HG02943 (cell line): ENCODE data around the gene TNFAIP8L2.
"Not testable (repeated sequence)": the region's sequence is repeated elsewhere in the genome, so short reads cannot be mapped to it uniquely, and the experiment has no call there.

Experiments
- ATAC-seq: cut with Tn5 transposase; IDR thresholded peaks from one replicate; pipeline ENCODE4 v1.9.1; 2021; ENCODE audit warnings: mild to moderate bottlenecking, low read depth, moderate library complexity; ENCODE audit not compliant: unreplicated experiment

The TNFAIP8L2 gene

DNA sequence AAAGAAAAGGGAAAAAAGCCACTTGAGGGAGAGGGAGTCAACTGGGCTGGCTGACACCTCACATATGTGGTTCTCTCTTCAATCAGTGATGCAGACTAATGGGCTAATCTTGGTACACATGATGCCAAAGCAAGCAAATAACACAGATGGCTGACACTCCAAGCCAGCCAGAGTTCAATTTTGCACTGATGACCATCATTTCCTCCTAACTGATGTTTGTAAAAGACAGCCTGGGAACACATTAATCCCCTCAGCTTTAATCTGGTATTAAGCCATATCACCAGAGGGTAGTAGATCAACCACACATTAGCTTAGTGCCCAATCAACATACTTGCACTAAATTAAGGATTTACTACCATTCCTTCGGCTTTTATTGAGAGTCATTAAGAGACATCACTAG lies 30.8 kb downstream of the TNFAIP8L2 start:
- ATAC-seq: no peak

DNA sequence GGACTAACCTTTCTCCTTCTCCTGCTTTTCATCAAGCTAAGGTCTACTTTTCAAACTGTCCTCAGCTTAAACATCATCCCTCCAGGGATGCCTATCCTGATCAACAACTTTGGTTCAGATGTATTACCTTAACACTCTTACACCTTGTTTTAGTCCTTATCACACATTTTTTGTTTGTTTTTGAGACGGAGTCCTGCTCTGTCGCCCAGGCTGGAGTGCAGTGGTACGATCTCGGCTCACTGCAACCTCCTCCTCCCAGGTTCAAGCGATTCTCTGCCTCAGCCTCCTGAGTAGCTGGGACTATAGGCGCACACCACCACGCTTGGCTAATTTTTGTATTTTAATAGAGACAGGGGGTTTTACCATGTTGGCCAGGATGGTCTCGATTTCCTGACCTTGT lies 32.2 kb downstream of the TNFAIP8L2 start:
- not testable (repeated sequence) for ATAC-seq

DNA sequence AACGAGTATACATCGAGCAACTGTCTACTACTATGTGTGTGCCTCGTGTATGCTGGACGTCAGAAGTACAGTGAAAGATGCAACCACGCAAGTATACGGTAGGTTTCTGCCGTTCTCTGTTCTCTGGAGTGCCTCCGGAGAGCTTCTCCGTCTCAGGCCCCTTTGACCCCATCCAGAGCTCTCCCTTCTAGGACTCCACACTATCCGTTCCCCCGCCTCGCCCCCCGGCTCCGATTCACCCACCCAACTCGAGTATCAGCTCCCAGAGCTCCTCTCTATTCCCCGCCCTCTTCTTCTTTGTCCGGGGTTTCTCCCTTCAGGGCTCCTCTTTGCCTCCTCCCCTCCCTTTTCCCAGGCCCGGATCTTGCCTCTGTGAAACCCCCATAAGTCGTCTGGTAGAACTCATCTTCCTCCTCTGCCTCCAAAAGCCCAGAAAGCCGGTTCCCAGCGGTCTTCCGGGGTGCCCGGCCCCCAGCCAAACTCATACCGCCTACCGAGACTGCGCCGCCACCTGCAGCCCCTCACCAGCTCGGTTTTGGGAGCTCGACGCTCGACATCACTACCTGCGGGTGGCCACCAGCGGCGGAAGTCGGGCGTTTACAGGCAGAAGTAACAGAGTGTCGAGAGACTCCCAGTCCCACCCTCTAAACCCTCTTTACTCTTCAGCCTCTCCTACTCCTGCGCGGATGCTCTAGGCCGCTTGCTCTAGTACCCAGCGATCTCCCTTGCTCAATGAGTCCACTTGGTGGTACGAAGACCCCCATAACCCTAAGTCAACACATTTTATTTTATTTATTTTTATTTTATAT lies 33.4 kb downstream of the TNFAIP8L2 start, which contains the start of gene VPS72:
Gene VPS72, minus strand, starts transcription at position 561 of the 809 bp plus-strand sequence. Its CDS starts 76 bp downstream, at position 485.
- ATAC-seq: peak; percentile 79

DNA sequence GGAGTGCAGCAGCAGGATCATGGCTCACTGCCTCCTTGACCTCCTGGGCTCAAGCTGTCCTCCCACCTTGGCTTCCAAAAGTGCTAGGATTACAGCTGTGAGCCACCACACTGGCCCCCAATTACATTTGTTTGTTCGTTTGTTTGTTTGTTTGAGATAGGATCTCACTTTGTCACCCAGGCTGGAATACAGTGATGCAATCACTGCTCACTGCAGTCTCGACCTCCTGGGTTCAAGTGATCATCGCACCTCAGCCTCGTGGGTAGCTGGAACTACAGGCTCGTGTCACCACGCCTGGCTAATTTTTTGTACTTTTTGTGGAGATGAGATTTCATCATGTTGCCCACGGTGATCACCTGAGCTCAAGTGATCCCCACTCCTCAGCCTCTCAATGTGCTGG lies 35.6 kb downstream of the TNFAIP8L2 start:
- no peak for ATAC-seq

DNA sequence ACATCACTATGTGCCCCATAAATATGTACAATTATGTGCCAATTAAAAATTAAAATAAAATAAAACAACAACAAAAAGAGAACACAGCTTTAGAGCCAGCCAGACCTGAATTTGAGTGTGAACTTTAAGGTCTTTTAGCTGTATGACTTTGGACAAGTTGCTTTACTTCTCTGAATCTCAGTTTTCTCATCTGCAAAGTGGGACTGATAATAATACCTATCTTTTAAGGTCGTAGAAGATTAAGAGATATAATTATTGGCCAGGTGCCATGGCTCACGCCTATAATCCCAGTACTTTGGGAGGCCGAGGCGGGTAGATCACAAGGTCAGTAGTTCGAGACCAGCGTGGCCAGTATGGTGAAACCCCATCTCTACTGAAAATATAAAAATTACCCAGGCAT lies 36.9 kb downstream of the TNFAIP8L2 start:
- no peak for ATAC-seq

DNA sequence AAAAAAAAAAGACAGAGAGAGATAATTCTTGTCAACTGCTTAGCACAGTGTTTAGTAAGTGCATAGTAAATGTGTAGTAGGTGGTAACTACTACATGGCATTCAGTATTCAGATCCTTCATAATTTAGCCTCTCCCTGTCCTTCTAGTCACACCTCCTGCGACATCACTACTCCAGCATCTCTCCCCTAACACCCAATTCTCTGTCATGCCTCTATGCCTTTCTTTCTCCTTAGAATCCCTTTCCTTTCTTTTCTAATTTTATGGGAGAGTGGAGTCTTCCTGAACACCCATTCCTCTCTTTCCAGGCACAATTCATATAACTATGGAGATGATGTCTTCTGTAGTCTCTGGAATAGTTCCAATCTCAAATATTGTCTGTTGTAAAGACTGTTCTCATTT lies 37.4 kb downstream of the TNFAIP8L2 start:
- no peak for ATAC-seq

DNA sequence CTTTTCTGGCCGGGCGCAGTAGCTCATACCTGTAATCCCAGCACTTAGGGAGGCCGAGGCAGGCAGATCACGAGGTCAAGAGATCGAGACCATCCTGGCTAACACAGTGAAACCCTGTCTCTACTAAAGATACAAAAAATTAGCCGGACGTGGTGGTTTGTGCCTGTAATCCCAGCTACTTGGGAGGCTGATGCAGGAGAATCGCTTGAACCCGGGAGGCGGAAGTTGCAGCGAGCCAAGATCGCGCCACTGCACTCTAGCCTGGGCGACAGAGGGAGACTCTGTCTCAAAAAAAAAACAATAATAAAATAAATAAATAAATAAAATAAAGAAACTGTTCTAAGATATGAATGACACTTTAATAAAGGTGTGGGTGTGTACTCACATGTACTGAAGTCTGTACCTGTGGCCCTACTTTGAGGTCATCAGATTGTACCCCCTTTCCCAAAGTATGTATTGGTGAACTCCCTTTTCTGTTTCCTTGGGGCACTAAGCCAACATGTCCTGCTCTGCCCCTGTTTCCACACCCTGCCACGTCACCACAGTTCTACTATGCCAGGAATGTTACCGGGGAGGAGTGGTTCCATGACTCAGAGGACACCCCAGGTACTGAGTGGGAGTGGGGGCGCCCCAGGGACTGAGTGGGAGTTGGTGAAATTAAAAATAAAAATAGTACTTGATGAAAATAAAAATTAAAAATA lies 38.6 kb downstream of the TNFAIP8L2 start:
- not testable (repeated sequence) for ATAC-seq

DNA sequence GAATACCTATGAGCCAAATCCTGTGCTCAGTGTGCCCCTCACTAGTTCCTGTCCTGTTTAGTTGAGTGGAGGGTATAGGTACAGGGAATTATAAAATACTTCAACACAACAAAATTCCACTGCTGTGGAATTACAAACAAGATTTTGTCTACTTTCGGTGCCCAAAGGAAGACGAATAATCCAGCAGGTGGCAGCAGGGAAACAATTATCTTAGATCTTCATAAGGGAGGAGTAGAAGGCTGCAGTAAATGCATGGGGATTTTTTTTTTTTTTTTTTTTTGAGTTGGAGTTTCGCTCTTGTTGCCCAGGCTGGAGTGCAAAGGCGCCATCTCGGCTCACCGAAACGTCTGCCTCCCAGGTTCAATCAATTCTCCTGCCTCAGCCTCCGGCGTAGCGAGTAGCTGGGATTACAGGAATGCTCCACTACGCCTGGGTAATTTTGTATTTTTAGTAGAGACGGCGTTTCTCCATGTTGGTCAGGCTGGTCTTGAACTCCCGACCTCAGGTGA lies 39.9 kb downstream of the TNFAIP8L2 start:
- no peak for ATAC-seq

DNA sequence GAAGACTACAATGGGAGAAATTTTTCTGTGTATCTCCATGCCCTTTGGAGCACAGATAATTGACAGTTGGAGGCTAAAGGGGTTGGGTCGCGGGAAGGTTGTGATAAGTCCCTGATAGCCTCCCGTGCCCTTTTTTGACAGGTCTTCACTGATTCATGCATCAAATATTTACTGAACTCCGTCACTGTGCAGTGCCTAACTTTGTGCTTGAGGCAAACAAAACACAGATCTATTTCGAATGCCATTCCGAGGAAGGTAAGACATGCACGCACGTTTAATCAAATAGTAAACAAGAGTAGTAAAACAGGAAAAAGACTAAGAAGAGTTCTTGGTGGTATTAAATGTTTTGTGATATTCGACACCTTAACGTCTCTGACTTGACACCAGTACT lies 41.4 kb downstream of the TNFAIP8L2 start:
- peak; percentile 7 for ATAC-seq

DNA sequence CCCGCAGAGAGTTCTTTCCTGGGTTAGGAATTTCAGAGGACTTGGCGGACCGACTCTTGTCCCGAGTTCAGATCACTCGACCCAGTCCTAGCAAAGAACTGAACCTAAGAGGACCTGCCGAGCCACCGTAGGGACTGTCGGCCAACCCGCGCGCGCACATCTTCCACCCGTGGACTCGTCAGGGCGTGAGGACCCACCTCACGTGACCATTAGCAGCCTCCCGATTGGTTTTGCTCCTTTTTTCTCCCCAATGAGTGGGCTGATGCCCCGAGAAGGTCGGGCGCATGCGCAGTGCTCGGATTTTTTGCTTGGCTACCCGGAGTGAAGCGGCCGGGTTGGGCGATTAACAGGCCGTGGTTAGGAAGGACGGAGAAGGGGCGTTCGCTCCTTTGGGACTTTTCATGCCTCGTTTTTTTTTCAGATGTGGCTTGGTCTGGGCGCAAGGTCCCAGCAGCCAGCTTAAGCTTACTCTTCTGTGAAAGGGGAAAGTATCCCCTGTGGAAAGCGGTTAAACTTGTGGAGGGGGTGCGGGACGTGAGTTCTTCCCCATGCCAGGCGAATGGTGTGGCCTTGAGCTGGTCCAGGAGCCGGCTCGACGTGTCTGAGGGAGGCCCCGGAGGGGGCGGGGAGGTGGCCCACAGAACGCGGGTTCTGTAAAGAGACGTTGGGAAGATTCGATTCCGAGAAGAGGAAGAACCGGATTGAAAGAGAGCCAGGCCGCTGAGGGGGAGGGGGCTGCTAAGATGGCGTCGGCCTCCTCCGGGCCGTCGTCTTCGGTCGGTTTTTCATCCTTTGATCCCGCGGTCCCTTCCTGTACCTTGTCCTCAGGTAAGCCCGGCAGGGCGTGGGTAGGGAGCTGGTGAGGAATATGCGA lies 42.0 kb downstream of the TNFAIP8L2 start, which contains the start of gene PIP5K1A:
Gene PIP5K1A, plus strand, starts transcription at position 299 of the 874 bp plus-strand sequence. Its CDS starts 445 bp downstream, at position 744.
- ATAC-seq: peak; percentile 94

DNA sequence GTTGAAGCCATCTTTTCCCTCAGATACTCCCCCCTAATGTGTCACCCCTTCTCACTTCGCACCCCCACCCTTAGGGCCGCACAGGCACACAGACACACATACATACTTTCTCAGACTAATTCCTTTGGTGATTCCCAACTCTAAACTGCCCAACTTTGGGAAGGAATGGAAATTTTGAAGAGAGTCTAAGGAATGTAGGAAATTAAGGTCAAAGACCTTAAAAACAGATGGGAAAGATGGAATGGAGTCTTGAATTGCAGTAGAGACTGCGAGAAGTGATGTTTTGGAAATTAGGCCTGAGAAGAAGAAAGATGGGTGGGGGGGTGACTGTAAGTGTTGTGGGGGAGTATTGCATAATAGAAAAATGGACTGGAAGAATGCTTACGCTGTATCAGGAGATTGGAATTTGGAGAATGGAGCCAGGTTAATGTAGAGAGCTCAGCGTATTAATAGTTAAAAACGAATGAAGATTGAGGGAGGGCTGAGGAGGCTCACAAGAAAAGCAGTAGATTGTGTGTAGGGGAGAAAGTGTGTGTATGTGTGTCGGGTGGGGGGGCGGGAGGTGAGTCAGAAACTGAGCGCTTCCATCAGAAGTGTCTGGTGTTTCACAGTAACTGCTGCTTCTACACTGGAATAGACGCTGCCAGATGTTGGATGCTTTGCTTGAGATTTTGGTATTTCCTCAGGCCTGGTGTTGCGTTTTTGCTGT lies 43.6 kb downstream of the TNFAIP8L2 start:
- ATAC-seq: no peak

DNA sequence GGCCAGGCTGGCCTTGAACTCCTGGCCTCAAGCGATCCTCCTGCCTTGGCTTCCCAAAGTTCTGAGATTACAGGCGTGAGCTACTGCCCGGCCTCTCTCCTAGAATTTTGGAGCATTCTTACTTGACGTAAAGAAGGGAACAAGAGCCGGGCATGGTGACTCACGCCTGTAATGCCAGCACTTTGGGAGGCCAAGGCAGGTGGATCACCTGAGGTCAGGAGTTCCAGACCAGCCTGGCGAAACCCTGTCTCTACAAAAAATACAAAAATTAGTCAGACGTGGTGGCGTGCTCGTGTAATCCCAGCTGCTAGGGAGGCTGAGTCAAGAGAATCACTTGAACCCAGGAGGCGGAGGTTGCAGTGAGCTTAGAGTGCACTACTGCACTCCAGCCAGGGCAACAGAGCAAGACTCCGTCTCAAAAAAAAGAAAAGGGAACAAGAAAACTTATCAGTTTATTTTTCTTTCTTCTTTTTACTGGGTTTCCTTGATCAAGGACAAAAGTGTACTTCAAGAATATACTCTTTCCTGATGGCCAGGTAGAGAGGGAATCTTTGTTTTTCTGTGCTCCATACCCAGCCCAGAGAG lies 49.0 kb downstream of the TNFAIP8L2 start:
- ATAC-seq: not testable (repeated sequence)
